H1 (cell line): ENCODE data around the gene TIAM2. TPM values are rescaled to one million over a fixed set of nuclear protein-coding genes. Genes with fewer than 3 reads are reported as not detected.
A peak's percentile ranks its signal among the peaks of the same experiment; 100 is the strongest.

Experiments
- CTCF ChIA-PET: fragments of 300-600 bp; sonication (Branson Sonifier 250); formaldehyde crosslinking; loops from one replicate; lab custom pipeline; 2021; ENCODE audit not compliant: partially characterized antibody; lab: Charles Lee
- POLR2A ChIA-PET: fragments of 300-600 bp; sonication (Branson Sonifier 250); formaldehyde crosslinking; loops from one replicate; lab custom pipeline; 2021; ENCODE audit warnings: inconsistent platforms; ENCODE audit not compliant: partially characterized antibody; lab: Charles Lee
- DNase-seq, 2 experiments: peaks; one replicate each; pipeline versions ENCODE4 v3.0.0 to v3.0.0-alpha.2; 2010 to 2022; ENCODE audit warnings: low spot score in 2 of 2, low read depth in 1 of 2, mixed read lengths in 1 of 2
- FAIRE-seq: peaks from 2 replicates; lab custom pipeline; 2011; peaks lifted over from hg19 to GRCh38; lab: Jason Lieb, UNC
- H2AFZ ChIP-seq: 2 replicates; pipeline ENCODE4 v1.8.1; 2012; ENCODE audit warnings: low read length, inconsistent platforms
- H2AK5ac ChIP-seq: 2 replicates; pipeline ENCODE4 v1.6.1; 2013; ENCODE audit warnings: low read depth, low read length
- H2BK120ac ChIP-seq: replicated peaks from 2 replicates; pipeline ENCODE3; 2013; ENCODE audit warnings: low read depth, low read length, inconsistent platforms
- H2BK12ac ChIP-seq: 2 replicates; pipeline ENCODE4 v1.6.1; 2013; ENCODE audit warnings: low read depth, low read length
- H2BK15ac ChIP-seq: 2 replicates; pipeline ENCODE4 v1.6.1; 2013; ENCODE audit warnings: low read length
- H2BK20ac ChIP-seq: 2 replicates; pipeline ENCODE4 v1.6.1; 2013; ENCODE audit warnings: low read length
- H2BK5ac ChIP-seq: 2 replicates; pipeline ENCODE4 v1.6.1; 2013; ENCODE audit warnings: low read depth, low read length
- H3K14ac ChIP-seq: 2 replicates; pipeline ENCODE4 v1.6.1; 2013; ENCODE audit warnings: inconsistent platforms; ENCODE audit not compliant: insufficient read length
- H3K18ac ChIP-seq: 2 replicates; pipeline ENCODE4 v1.6.1; 2013; ENCODE audit warnings: low read length; ENCODE audit errors: extremely low read depth
- H3K23ac ChIP-seq: 2 replicates; pipeline ENCODE4 v1.6.1; 2013; ENCODE audit warnings: inconsistent platforms; ENCODE audit not compliant: insufficient read length
- H3K23me2 ChIP-seq: 2 replicates; pipeline ENCODE4 v1.6.1; 2013; ENCODE audit warnings: low read depth, low read length
- H3K27ac ChIP-seq: 2 replicates; pipeline ENCODE4 v1.6.1; 2011; ENCODE audit warnings: low read depth, low read length, inconsistent platforms
- H3K27me3 ChIP-seq, 4 experiments: replicated peaks in 1 of 4; 1 replicate in 1 of 4; 2 replicates in 3 of 4; pipeline versions ENCODE4 v1.6.1 to v1.8.1; 2011 to 2013; ENCODE audit warnings: low read length in 3 of 4, mild to moderate bottlenecking in 3 of 4, inconsistent platforms in 2 of 4, mixed read lengths in 2 of 4, moderate library complexity in 1 of 4; ENCODE audit not compliant: control insufficient read depth in 3 of 4, insufficient read depth in 3 of 4; ENCODE audit errors: extremely low read depth in 1 of 4
- H3K36me3 ChIP-seq, 4 experiments: 2 replicates each; pipeline versions ENCODE4 v1.6.1 to v1.8.1; 2011 to 2013; ENCODE audit warnings: mild to moderate bottlenecking in 4 of 4, low read length in 3 of 4, moderate library complexity in 2 of 4, control low read depth in 1 of 4, inconsistent platforms in 1 of 4; ENCODE audit not compliant: insufficient read depth in 4 of 4, control insufficient read depth in 2 of 4
- H3K4ac ChIP-seq: replicated peaks from 2 replicates; pipeline ENCODE3; 2013; ENCODE audit warnings: low read length, low read depth, mixed read lengths, inconsistent platforms; ENCODE audit not compliant: insufficient read length
- H3K4me1 ChIP-seq, 4 experiments: replicated peaks in 1 of 4; 1 replicate in 1 of 4; 2 replicates in 3 of 4; pipeline versions ENCODE4 v1.6.1 to v1.8.1; 2011 to 2013; ENCODE audit warnings: low read length in 3 of 4, inconsistent platforms in 2 of 4, mixed read lengths in 1 of 4; ENCODE audit not compliant: insufficient read depth in 4 of 4, control insufficient read depth in 3 of 4
- H3K4me2 ChIP-seq, 2 experiments: 2 replicates each; pipeline versions ENCODE4 v1.6.1 to v1.8.1; 2011 to 2013; ENCODE audit warnings: low read depth in 2 of 2, low read length in 2 of 2, control low read depth in 1 of 2, inconsistent platforms in 1 of 2, mild to moderate bottlenecking in 1 of 2; ENCODE audit not compliant: insufficient read depth in 1 of 2
- H3K4me3 ChIP-seq, 4 experiments: fragments of 200-600, 300-600 bp in 1 of 4; sonication (generic), shearing (Covaris generic), sonication (Bioruptor Twin) in 1 of 4; 2 replicates each; pipeline versions ENCODE4 v1.5.1 to v1.8.1; 2011 to 2016; ENCODE audit warnings: low read length in 4 of 4, low read depth in 3 of 4, control low read depth in 2 of 4, inconsistent platforms in 2 of 4, mild to moderate bottlenecking in 2 of 4, mixed read lengths in 1 of 4, moderate library complexity in 1 of 4; ENCODE audit not compliant: insufficient read depth in 2 of 4; ENCODE audit errors: extremely low read depth in 1 of 4
- H3K56ac ChIP-seq: replicated peaks from 2 replicates; pipeline ENCODE3; 2013; ENCODE audit warnings: low read depth, mild to moderate bottlenecking, mixed read lengths, low read length, inconsistent platforms; ENCODE audit not compliant: insufficient read length
- H3K79me1 ChIP-seq: 2 replicates; pipeline ENCODE4 v1.6.1; 2013; ENCODE audit warnings: low read depth, low read length, control low read depth
- H3K79me2 ChIP-seq, 2 experiments: 2 replicates each; pipeline versions ENCODE4 v1.6.1 to v1.8.1; 2012 to 2013; ENCODE audit warnings: low read length in 2 of 2, mild to moderate bottlenecking in 2 of 2, inconsistent platforms in 1 of 2; ENCODE audit not compliant: insufficient read depth in 2 of 2, control insufficient read depth in 1 of 2
- H3K9ac ChIP-seq, 4 experiments: replicated peaks in 1 of 4; 1 replicate in 1 of 4; 2 replicates in 3 of 4; pipeline versions ENCODE4 v1.6.1 to v1.8.1; 2011 to 2013; ENCODE audit warnings: low read depth in 3 of 4, low read length in 3 of 4, control low read depth in 2 of 4, mild to moderate bottlenecking in 2 of 4, moderate library complexity in 2 of 4, inconsistent platforms in 1 of 4; ENCODE audit errors: extremely low read depth in 1 of 4
- H3K9me3 ChIP-seq, 2 experiments: 2 replicates each; pipeline versions ENCODE4 v1.6.1 to v1.8.1; 2012 to 2013; ENCODE audit warnings: mild to moderate bottlenecking in 2 of 2, moderate library complexity in 2 of 2, control low read depth in 1 of 2, inconsistent platforms in 1 of 2, low read depth in 1 of 2, low read length in 1 of 2, mixed read lengths in 1 of 2; ENCODE audit not compliant: insufficient read depth in 2 of 2
- H4K20me1 ChIP-seq, 2 experiments: replicated peaks in 1 of 2; 2 replicates each; pipeline versions ENCODE3 to v1.8.1; 2011 to 2013; ENCODE audit warnings: inconsistent platforms in 2 of 2, low read length in 2 of 2, mild to moderate bottlenecking in 1 of 2; ENCODE audit not compliant: insufficient read depth in 2 of 2, control insufficient read depth in 1 of 2
- H4K5ac ChIP-seq: 2 replicates; pipeline ENCODE4 v1.6.1; 2013; ENCODE audit warnings: low read length, low read depth, mixed read lengths, inconsistent platforms; ENCODE audit not compliant: insufficient read length
- H4K8ac ChIP-seq: 2 replicates; pipeline ENCODE4 v1.8.0; 2013; ENCODE audit warnings: mild to moderate bottlenecking, moderate library complexity, low read length, inconsistent platforms; ENCODE audit not compliant: insufficient read depth; ENCODE audit errors: extremely low read depth
- H4K91ac ChIP-seq: replicated peaks from 2 replicates; pipeline ENCODE3; 2013; ENCODE audit warnings: low read length, mixed read lengths, inconsistent platforms; ENCODE audit not compliant: insufficient read length
- CREB1 ChIP-seq: IDR thresholded peaks from 2 replicates; pipeline ENCODE4 v1.6.1; 2012; ENCODE audit warnings: inconsistent platforms
- EGR1 ChIP-seq: IDR thresholded peaks from 2 replicates; pipeline ENCODE4 v1.6.1; 2011; ENCODE audit warnings: low read depth, low read length, borderline replicate concordance
- GTF2F1 ChIP-seq: IDR thresholded peaks from 2 replicates; pipeline ENCODE4 v1.6.1; 2012; ENCODE audit warnings: low read depth, low read length, improper control_type of control experiment, borderline replicate concordance
- HDAC2 ChIP-seq, 2 experiments: fragments of 300-600 bp in 1 of 2; sonication (generic) in 1 of 2; IDR thresholded peaks; 2 replicates each; pipeline ENCODE4 v1.6.1; 2011 to 2012; ENCODE audit warnings: low read depth in 2 of 2, low read length in 2 of 2, mild to moderate bottlenecking in 2 of 2, moderate library complexity in 2 of 2, borderline replicate concordance in 1 of 2, inconsistent platforms in 1 of 2
- JUN ChIP-seq: IDR thresholded peaks from 2 replicates; pipeline ENCODE4 v1.6.1; 2011; ENCODE audit warnings: low read depth, mild to moderate bottlenecking, improper control_type of control experiment, low read length
- NANOG ChIP-seq: IDR thresholded peaks from 2 replicates; pipeline ENCODE4 v1.6.1; 2011; ENCODE audit warnings: low read length, low read depth, mild to moderate bottlenecking, inconsistent platforms; ENCODE audit not compliant: insufficient read depth, poor library complexity, severe bottlenecking
- RXRA ChIP-seq: IDR thresholded peaks from 2 replicates; pipeline ENCODE4 v1.6.1; 2011; ENCODE audit warnings: low read depth, mild to moderate bottlenecking, low read length, moderate library complexity; ENCODE audit not compliant: insufficient read depth
- SIRT6 ChIP-seq: IDR thresholded peaks from one replicate; pipeline ENCODE4 v1.7.1; 2012; ENCODE audit warnings: low read length, inconsistent platforms
- SP2 ChIP-seq: IDR thresholded peaks from 2 replicates; pipeline ENCODE4 v1.6.1; 2012; ENCODE audit warnings: mild to moderate bottlenecking, low read length, inconsistent platforms
- SP4 ChIP-seq: IDR thresholded peaks from 2 replicates; pipeline ENCODE4 v1.6.1; 2012; ENCODE audit warnings: low read length, inconsistent platforms
- WGBS, 2 experiments: shearing (Covaris generic) in 1 of 2; methylation state at CpG; one replicate each; pipeline versions ENCODE4 v1.1.6 to v1.1.7; 2013 to 2015; ENCODE audit warnings: low lambda C conversion rate in 2 of 2, mixed read lengths in 2 of 2, inconsistent platforms in 1 of 2, low coverage in 1 of 2, missing lambda C conversion rate in 1 of 2; ENCODE audit not compliant: insufficient replicate concordance in 2 of 2, insufficient coverage in 1 of 2, insufficient read length in 1 of 2; ENCODE audit errors: extremely low coverage in 1 of 2, missing lambda C conversion rate in 1 of 2; 5-methylcytosine and 5-hydroxymethylcytosine counted together
- polyA plus RNA-seq, 7 experiments: library from polyadenylated mRNA; depleted of rRNA in 3 of 7; stranded (reverse) in 5 of 7; unstranded in 2 of 7; fragments of >200 nt in 5 of 7; fragments of 200-250 nt in 2 of 7; gene quantifications; 1 replicate in 5 of 7; 2 replicates in 1 of 7; 4 replicates in 1 of 7; pipeline versions ENCODE4 v1.2.1 to v1.2.3, GENCODE V29; 2011 to 2013; ENCODE audit warnings: missing spikeins in 2 of 7, mixed read lengths in 2 of 7
- total RNA-seq: library from RNA; stranded (reverse); fragmentation: NEBNext Ultra II Directional; extraction: Animal tissue kit (Norgen Biotek cat#: 25700); gene quantifications from 2 replicates; pipeline ENCODE4 v1.2.1, GENCODE V29; 2021
- TF ChIP-seq, protein P1 (sequence below): IDR thresholded peaks from 2 replicates; pipeline ENCODE4 v1.6.1; 2012; ENCODE audit warnings: inconsistent platforms

The TIAM2 gene
- total and polyA plus RNA-seq, 2 of the 8 experiments (the other 6 are each of a cell fraction or from before 2014, with no cell fraction given): 7.4 to 23.9 TPM

GRCh38 chr6:155155787-155156447, 160.8 kb downstream of the TIAM2 start:
- no peak overlapping the region for H2BK5ac ChIP-seq
- no peak overlapping the region; a peak in 3 of 7 replicates for H3K9ac ChIP-seq
- no peak overlapping the region for H3K14ac ChIP-seq
- H3K4me2 ChIP-seq: no peak overlapping the region
- H3K23me2 ChIP-seq: no peaks in the 10 kb centered on the region; the same call in 1 of the 2 replicates
- no peaks in the 10 kb centered on the region; a peak in 1 of 4 replicates for H3K9me3 ChIP-seq
- H3K36me3 ChIP-seq: peaks cover 0 to 1% (median 0%) of the 10 kb centered on the region in 4 experiments; a peak in 2 of 8 replicates
- H2BK15ac ChIP-seq: peak overlapping the region; percentile 55; the same call in 1 of the 2 replicates
- H3K4me1 ChIP-seq: peaks cover 0 to 6% (median 2%) of the 10 kb centered on the region in 4 experiments; a peak in 4 of 7 replicates
- H3K4ac ChIP-seq: no peak overlapping the region
- TF ChIP-seq SP2 (no peak), SP4 (no peak), JUN (no peak), CREB1 (no peak), EGR1 (no peak), NANOG (no peak), GTF2F1 (no peak), RXRA (no peak), HDAC2 (IDR thresholded peaks at IDR 0.05; ENCODE audit: borderline replicate concordance in 1 of 2, low read depth in 2 of 2, low read length in 2 of 2) (no peak), SIRT6 (no peak)
- TF ChIP-seq, protein P1, sequence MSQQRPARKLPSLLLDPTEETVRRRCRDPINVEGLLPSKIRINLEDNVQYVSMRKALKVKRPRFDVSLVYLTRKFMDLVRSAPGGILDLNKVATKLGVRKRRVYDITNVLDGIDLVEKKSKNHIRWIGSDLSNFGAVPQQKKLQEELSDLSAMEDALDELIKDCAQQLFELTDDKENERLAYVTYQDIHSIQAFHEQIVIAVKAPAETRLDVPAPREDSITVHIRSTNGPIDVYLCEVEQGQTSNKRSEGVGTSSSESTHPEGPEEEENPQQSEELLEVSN: no peak
- no peak overlapping the region for H3K27ac ChIP-seq
- peaks cover 0 to 2% of the 10 kb centered on the region in 2 experiments for H4K20me1 ChIP-seq
- no peak overlapping the region for H4K5ac ChIP-seq
- H3K79me1 ChIP-seq: no peaks in the 10 kb centered on the region; the same call in 1 of the 2 replicates
- no peaks in the 10 kb centered on the region for H3K27me3 ChIP-seq
- H2AK5ac ChIP-seq: peak overlapping the region; percentile 60; the same call in 1 of the 2 replicates
- H4K91ac ChIP-seq: no peak overlapping the region
- H3K4me3 ChIP-seq: no peak overlapping the region
- no peak overlapping the region for H2BK120ac ChIP-seq
- ChIA-PET POLR2A (no interaction called here), CTCF (interaction anchor here (0.9 kb wide), 1 partner anchor 45 kb away, joined by 3 read pairs; no protein-coding TSS in a partner anchor)
- no peak overlapping the region for H2BK20ac ChIP-seq
- no peak overlapping the region for H3K23ac ChIP-seq
- H4K8ac ChIP-seq: no peak overlapping the region
- H3K18ac ChIP-seq: no peak overlapping the region
- H2AFZ ChIP-seq: no peak overlapping the region
- H3K56ac ChIP-seq: no peak overlapping the region
- WGBS, 2 experiments: 89% methylated on average over 10 of the region's 10 CpGs; no CpG with 5 or more reads in 1 of the 2 experiments
- no peak for DNase-seq
- no peak for FAIRE-seq
- H3K79me2 ChIP-seq: no peaks in the 10 kb centered on the region
- 0 out of 2 replicates have a peak overlapping the region, but pooled peaks have one; percentile 11 for H2BK12ac ChIP-seq
